Thyroid gland (tissue), 4 donors: ENCODE measurements around the gene HHEX.

ENCODE experiments used
- POLR2A ChIP-seq, 2 donors: fragments of 450-650 bp; IDR thresholded peaks; one replicate each; pipeline ENCODE4 v1.6.1; 2017; ENCODE audit warnings: antibody characterized with exemption in 2 of 2, mild to moderate bottlenecking in 2 of 2, moderate library complexity in 1 of 2
- TF ChIP-seq, protein P1 (sequence below), 6 experiments: fragments of 200-600 bp in 3 of 6; fragments of 450-650 bp in 3 of 6; sonication (generic) in 3 of 6; IDR thresholded peaks; one replicate each; pipeline ENCODE4 v1.5.1; 2016 to 2019; ENCODE audit warnings: antibody characterized with exemption in 6 of 6, mild to moderate bottlenecking in 2 of 6, inconsistent platforms in 1 of 6, moderate library complexity in 1 of 6

DNA sequence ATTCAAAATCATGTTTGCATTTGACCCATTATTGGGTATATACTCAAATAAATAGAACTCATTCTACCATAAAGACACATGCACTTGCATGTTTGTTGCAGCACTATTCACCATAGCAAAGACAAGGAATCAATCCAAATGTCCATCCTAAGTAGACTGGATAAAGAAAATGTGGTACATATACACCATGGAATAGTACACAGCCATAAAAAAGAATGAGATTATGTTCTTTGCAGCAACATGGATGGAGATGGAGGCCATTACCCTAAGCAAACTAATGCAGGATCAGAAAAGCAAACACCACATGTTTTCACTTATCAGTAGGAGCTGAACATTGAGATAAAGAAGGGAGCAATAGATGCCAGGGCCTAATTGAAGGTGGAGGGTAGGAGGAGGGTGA is 12.0 kb upstream of the HHEX start:
- TF ChIP-seq, protein P1, sequence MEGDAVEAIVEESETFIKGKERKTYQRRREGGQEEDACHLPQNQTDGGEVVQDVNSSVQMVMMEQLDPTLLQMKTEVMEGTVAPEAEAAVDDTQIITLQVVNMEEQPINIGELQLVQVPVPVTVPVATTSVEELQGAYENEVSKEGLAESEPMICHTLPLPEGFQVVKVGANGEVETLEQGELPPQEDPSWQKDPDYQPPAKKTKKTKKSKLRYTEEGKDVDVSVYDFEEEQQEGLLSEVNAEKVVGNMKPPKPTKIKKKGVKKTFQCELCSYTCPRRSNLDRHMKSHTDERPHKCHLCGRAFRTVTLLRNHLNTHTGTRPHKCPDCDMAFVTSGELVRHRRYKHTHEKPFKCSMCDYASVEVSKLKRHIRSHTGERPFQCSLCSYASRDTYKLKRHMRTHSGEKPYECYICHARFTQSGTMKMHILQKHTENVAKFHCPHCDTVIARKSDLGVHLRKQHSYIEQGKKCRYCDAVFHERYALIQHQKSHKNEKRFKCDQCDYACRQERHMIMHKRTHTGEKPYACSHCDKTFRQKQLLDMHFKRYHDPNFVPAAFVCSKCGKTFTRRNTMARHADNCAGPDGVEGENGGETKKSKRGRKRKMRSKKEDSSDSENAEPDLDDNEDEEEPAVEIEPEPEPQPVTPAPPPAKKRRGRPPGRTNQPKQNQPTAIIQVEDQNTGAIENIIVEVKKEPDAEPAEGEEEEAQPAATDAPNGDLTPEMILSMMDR (IDR thresholded peaks at IDR 0.05), result no peak
- TF ChIP-seq POLR2A (IDR thresholded peaks at IDR 0.05), result no peak
